ENCODE data around the gene IL17REL.

IL17REL gene

DNA sequence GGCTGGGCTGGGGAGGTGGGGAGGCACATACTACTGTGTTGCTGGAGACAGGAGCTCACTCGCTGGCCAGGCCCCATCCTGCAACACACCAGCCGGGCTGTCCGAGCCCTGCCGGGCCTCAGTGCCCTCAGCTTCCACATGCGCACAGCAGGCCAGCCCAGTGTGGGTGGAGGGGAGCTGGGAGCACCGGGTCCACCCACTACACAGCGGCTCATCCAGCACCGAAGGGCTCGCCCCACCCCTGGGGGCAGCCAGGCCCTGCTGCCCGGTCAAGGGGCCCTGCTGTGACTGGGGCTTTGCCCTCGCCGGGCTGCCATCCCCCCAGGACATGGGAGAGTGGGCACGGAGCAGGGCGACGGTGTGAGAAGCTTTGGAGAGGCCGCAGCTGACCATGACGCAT lies 36.3 kb upstream of the IL17REL start:
- no peaks in the 10 kb centered on the region for H4K20me1 ChIP-seq (ENCODE audit: insufficient read depth, low read length)
- H3K9ac ChIP-seq (ENCODE audit: low read length), result no peak overlapping the region
- no peak overlapping the region for H3K4me3 ChIP-seq (ENCODE audit: low read depth, low read length, poor library complexity, severe bottlenecking)
- H3F3A ChIP-seq (ENCODE audit: insufficient read depth, low read length), result no peaks in the 10 kb centered on the region
- peaks cover under 1% of the 10 kb centered on the region for H3K4me1 ChIP-seq (ENCODE audit: insufficient read depth, low read length, severe bottlenecking)
- no peaks in the 10 kb centered on the region; the same call in 1 of the 2 replicates for H3K27me3 ChIP-seq (ENCODE audit: insufficient read depth, low read length)
- peaks cover 11% of the 10 kb centered on the region for H3K9me3 ChIP-seq (ENCODE audit: low read length)
- H3K9me2 ChIP-seq (ENCODE audit: low read depth, low read length), result no peaks in the 10 kb centered on the region
- TF ChIP-seq, protein P1, sequence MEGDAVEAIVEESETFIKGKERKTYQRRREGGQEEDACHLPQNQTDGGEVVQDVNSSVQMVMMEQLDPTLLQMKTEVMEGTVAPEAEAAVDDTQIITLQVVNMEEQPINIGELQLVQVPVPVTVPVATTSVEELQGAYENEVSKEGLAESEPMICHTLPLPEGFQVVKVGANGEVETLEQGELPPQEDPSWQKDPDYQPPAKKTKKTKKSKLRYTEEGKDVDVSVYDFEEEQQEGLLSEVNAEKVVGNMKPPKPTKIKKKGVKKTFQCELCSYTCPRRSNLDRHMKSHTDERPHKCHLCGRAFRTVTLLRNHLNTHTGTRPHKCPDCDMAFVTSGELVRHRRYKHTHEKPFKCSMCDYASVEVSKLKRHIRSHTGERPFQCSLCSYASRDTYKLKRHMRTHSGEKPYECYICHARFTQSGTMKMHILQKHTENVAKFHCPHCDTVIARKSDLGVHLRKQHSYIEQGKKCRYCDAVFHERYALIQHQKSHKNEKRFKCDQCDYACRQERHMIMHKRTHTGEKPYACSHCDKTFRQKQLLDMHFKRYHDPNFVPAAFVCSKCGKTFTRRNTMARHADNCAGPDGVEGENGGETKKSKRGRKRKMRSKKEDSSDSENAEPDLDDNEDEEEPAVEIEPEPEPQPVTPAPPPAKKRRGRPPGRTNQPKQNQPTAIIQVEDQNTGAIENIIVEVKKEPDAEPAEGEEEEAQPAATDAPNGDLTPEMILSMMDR (IDR thresholded peaks at IDR 0.05; ENCODE audit: low read length), result no peak
- no peak for TF ChIP-seq EZH2 (IDR thresholded peaks at IDR 0.05; ENCODE audit: borderline replicate concordance, low read length)
- H3K27ac ChIP-seq (ENCODE audit: low read depth, low read length, poor library complexity, severe bottlenecking), result no peak overlapping the region
- no peaks in the 10 kb centered on the region for H3K36me3 ChIP-seq (ENCODE audit: insufficient read depth, low read length)
- H3K79me2 ChIP-seq (ENCODE audit: insufficient read depth, low read length), result no peaks in the 10 kb centered on the region
- H3K4me2 ChIP-seq (ENCODE audit: low read length), result no peak overlapping the region
- no peak overlapping the region for H2AFZ ChIP-seq (ENCODE audit: low read length)

DNA sequence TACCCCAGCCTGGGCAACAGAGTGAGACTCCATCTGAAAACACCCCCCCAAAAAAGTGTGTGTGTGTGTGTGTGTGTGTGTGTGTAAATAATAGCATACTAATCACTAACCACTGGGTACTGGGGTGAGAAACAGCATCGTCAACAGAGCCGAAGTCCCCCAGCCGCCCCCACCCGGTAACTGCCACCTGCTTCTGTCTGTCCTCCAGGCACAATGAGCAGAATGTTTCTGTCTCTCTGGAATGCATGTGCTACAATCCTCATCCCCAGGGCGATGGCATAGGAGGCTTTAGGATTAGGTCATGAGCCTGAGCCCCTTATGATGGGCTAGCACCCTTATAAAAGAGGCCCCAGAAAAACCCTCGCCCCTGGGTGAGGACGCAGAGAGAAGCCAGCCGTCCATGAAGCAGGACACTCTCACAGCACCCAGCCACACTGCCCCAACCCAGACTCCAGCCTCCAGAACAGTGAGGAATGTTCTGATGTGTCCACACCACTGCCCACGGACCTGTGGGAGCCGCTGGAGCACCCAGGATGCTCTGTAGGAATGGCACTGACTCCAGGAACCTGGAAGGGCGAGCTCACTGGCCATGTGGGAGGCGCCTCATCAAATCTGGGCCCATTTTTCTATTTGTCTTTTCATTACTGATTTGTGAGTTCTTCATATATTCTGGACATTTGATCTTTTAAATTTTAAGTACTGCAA lies 35.6 kb upstream of the IL17REL start:
- Histone ChIP-seq H3K9ac (ENCODE audit: low read length) (no peak overlapping the region), H2AFZ (ENCODE audit: low read length) (no peak overlapping the region), H3F3A (ENCODE audit: insufficient read depth, low read length) (no peaks in the 10 kb centered on the region), H3K4me2 (ENCODE audit: low read length) (no peak overlapping the region), H3K9me2 (ENCODE audit: low read depth, low read length) (no peaks in the 10 kb centered on the region), H3K4me3 (ENCODE audit: low read depth, low read length, poor library complexity, severe bottlenecking) (no peak overlapping the region), H3K27me3 (ENCODE audit: insufficient read depth, low read length) (peaks cover 3% of the 10 kb centered on the region; the same call in 1 of the 2 replicates), H3K79me2 (ENCODE audit: insufficient read depth, low read length) (no peaks in the 10 kb centered on the region), H4K20me1 (ENCODE audit: insufficient read depth, low read length) (no peaks in the 10 kb centered on the region), H3K4me1 (ENCODE audit: insufficient read depth, low read length, severe bottlenecking) (no peaks in the 10 kb centered on the region), H3K27ac (ENCODE audit: low read depth, low read length, poor library complexity, severe bottlenecking) (no peak overlapping the region), H3K36me3 (ENCODE audit: insufficient read depth, low read length) (no peaks in the 10 kb centered on the region; the same call in 1 of the 2 replicates), H3K9me3 (ENCODE audit: low read length) (peaks cover 10% of the 10 kb centered on the region)
- no peak for TF ChIP-seq EZH2 (IDR thresholded peaks at IDR 0.05; ENCODE audit: borderline replicate concordance, low read length)
- TF ChIP-seq, protein P1 (IDR thresholded peaks at IDR 0.05; ENCODE audit: low read length), result no peak

DNA sequence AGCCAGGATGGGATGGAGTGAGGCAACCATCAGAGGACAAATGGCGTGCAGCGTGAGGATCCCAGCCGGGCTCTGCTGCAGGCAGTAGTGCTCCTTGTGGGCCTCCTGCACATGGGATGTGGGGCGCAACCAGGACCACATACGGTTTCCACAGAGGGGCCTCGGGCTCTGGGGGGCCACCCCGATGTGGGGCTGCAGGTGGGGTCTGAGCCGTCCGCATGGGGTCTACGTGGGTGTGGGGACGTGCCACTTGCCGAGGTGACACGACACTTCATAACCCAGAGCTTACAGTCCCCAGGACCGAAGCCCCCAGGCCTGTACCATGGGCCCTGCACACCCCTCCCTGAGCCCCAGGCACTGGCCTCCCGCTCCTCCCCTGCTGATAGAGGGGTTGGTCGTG lies 34.8 kb upstream of the IL17REL start:
- Histone ChIP-seq H3K9ac (ENCODE audit: low read length) (no peak overlapping the region), H3K27me3 (ENCODE audit: insufficient read depth, low read length) (peaks cover 3% of the 10 kb centered on the region; the same call in 1 of the 2 replicates), H3F3A (ENCODE audit: insufficient read depth, low read length) (no peaks in the 10 kb centered on the region), H3K4me3 (ENCODE audit: low read depth, low read length, poor library complexity, severe bottlenecking) (no peak overlapping the region), H3K36me3 (ENCODE audit: insufficient read depth, low read length) (no peaks in the 10 kb centered on the region; the same call in 1 of the 2 replicates), H4K20me1 (ENCODE audit: insufficient read depth, low read length) (no peaks in the 10 kb centered on the region), H2AFZ (ENCODE audit: low read length) (no peak overlapping the region), H3K4me2 (ENCODE audit: low read length) (no peak overlapping the region), H3K27ac (ENCODE audit: low read depth, low read length, poor library complexity, severe bottlenecking) (no peak overlapping the region), H3K9me3 (ENCODE audit: low read length) (peaks cover 4% of the 10 kb centered on the region), H3K4me1 (ENCODE audit: insufficient read depth, low read length, severe bottlenecking) (no peaks in the 10 kb centered on the region), H3K79me2 (ENCODE audit: insufficient read depth, low read length) (no peaks in the 10 kb centered on the region), H3K9me2 (ENCODE audit: low read depth, low read length) (no peaks in the 10 kb centered on the region)
- TF ChIP-seq EZH2 (IDR thresholded peaks at IDR 0.05; ENCODE audit: borderline replicate concordance, low read length), result no peak
- TF ChIP-seq, protein P1 (IDR thresholded peaks at IDR 0.05; ENCODE audit: low read length), result no peak

Data from OCI-LY1 (cell line).